T-helper 9 cell (primary cell): ENCODE results near the gene SALL4.
"Not testable (repeated sequence)": the region's sequence is repeated elsewhere in the genome, so short reads cannot be mapped to it uniquely, and the experiment has no call there.

ENCODE experiments used
- DNase-seq: peaks from one replicate; pipeline ENCODE4 v3.0.0-alpha.2; 2020

The SALL4 gene

GRCh38 chr20:51763965-51764602, 38.2 kb downstream of the SALL4 start:
- DNase-seq: no peak

GRCh38 chr20:51760905-51761546, 41.3 kb downstream of the SALL4 start:
- DNase-seq: no peak

DNA sequence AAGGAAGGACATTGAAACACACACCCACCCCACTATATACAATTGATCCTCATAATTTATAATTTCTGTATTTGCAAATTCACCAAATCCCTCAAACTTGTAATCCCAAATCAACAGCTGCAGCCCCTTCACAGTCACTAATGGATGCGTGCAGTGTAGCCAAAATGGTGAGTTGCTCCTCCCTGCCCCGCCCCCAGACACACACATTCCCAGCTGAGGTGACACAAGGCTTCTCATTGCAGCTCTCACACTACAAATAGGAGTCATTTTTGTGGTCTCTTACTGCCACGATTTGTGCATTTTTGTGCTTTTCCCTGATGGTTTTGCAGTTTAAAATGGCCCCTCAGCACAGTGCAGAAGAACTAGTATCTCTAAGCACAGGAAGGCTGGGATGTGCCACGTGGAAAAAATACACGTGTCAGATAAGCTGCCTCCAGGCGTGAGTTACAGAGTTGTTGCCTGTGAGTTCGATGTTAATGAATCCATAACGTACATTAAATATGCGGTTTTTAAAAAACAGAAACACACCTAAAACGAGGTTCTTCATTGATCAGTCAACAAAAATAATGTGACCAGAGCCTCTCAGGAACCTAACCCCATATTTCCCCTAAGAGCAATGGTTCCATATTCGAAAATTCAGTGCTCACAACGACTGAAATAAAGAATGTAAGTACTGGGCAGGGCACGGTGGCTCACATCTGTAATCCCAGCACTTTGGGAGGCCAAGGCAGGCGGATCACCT, 42.4 kb downstream of the SALL4 start:
- no peak for DNase-seq

DNA sequence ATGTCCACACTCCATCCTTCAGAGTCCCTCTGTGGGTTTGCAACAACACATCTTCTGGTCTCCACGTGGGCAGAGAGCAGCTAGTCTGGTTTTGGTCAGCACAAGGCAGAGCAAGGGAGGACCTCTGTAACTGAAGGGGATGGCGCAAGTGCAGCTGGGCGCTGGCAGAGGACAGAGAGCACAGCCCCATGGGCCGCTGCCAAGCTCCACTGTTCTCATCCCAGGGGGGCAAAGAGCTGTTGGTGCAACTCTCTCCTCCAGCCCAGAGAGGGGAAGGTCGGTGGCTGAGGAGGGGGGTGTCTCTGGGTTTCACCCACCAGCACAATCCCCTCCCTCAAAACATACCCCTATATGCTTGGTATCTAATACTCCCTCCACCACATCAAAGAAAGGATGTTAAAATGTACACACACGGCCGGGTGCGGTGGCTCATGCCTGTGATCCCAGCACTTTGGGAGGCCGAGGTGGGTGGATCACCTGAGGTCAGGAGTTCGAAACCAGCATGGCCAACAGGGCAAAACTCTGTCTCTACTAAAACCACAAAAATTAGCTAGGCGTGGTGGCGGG, 43.3 kb downstream of the SALL4 start:
- DNase-seq: no peak

DNA sequence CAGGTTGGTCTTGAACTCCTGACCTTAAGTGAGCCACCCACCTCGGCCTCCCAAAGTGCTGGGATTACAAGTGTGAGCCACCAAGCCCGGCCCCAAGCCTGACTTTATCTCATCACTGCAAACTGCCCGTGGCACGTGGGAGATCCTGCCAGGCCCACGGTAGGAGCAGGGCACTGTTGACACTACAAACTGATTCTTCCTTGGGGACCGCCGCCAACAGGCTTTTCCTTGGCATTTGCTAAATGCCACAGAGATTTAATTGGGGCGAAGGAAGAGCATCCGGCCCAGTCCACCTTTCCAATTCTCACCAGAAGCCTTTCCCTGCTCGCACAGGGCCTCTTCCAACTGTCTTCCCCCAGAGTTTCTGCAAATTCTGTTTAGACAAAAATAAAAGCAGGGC, 45.1 kb downstream of the SALL4 start:
- no peak for DNase-seq

- DNase-seq: no peak
These were observed 45.7 kb downstream of the SALL4 start for GRCh38 chr20:51756653-51757052.

GRCh38 chr20:51753220-51753619, 49.1 kb downstream of the SALL4 start:
- DNase-seq: not testable (repeated sequence)

GRCh38 chr20:51752343-51752951, 49.9 kb downstream of the SALL4 start:
- no peak for DNase-seq

GRCh38 chr20:51750770-51751388, 51.4 kb downstream of the SALL4 start:
- no peak for DNase-seq

GRCh38 chr20:51750037-51750769, 52.1 kb downstream of the SALL4 start:
- no peak for DNase-seq

GRCh38 chr20:51749674-51750036, 52.7 kb downstream of the SALL4 start:
- DNase-seq: no peak

DNA sequence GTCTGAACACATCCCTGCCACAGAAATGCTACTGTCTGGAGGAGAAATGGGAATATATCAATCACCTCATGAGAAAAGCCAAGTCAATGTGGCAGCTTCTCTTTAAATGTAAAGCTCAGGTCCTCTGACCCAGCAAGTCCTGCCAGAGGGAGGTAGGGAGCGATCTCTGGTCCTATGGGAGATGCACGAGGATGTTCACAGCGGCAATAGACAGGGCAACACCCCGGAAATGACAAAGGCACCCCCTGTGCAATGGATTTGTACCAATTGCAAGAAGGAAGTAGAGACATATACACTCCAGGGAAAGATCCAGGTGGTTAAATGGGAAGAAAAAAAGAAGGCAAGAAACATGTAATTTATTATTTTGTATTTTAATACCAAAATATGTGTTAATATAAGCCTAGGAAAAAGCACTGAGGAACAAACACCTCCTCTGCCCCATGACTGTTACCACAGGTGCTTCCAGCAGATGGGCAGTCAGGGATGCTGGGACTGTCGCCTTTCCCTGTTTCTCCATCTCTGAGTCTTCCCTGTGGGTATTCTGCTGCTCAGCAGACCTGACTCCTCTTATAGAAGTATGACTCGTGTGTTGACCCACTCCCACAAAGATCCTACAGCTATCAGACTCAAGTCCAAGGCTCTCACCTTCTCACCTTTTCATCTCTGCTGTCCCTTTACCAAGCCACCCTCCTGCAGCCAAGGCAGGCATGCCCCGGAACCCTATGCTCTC, 55.0 kb downstream of the SALL4 start:
- no peak for DNase-seq

GRCh38 chr20:51745804-51746203, 56.5 kb downstream of the SALL4 start:
- DNase-seq: no peak

- no peak for DNase-seq
These were observed 61.5 kb downstream of the SALL4 start for GRCh38 chr20:51740838-51741237.

GRCh38 chr20:51740308-51740707, 62.0 kb downstream of the SALL4 start:
- not testable (repeated sequence) for DNase-seq

GRCh38 chr20:51739722-51740249, 62.5 kb downstream of the SALL4 start:
- no peak for DNase-seq

GRCh38 chr20:51738877-51739447, 63.4 kb downstream of the SALL4 start:
- no peak for DNase-seq

- not testable (repeated sequence) for DNase-seq
These were observed 64.1 kb downstream of the SALL4 start for GRCh38 chr20:51738261-51738660.

- no peak for DNase-seq
These were observed 65.4 kb downstream of the SALL4 start for GRCh38 chr20:51736947-51737346.

- DNase-seq: no peak
These were observed 66.4 kb downstream of the SALL4 start for GRCh38 chr20:51735728-51736600.
